HCT116 (cell line): ENCODE data around the gene OR1L1. TPM values are rescaled to one million over a fixed set of nuclear protein-coding genes. Genes with fewer than 3 reads are reported as not detected.

Experiments
- ATAC-seq: fragments of 200-7000 bp; cut with Tn5 transposase; 2 replicates; pipeline ENCODE4 v1.9.1; 2020; ENCODE audit warnings: mild to moderate bottlenecking, moderate library complexity
- BruUV-seq: library from RNA; stranded (reverse); fragments of 400-500 nt; replicated peaks from 2 replicates; lab custom pipeline; 2021; lab: Mats Ljungman, UMichigan
- CTCF ChIA-PET: fragments of 300-600 bp; sonication (Branson Sonifier 250); formaldehyde crosslinking; loops from one replicate; lab custom pipeline; 2021; ENCODE audit warnings: antibody characterized with exemption; lab: Charles Lee
- POLR2A ChIA-PET: fragments of 300-600, 350-600 bp; sonication (Branson Sonifier 250); formaldehyde crosslinking; loops from one replicate; lab custom pipeline; 2021; ENCODE audit warnings: antibody characterized with exemption; lab: Charles Lee
- RAD21 ChIA-PET, 2 experiments: fragments of 300-600 bp; sonication (Branson Sonifier 250); formaldehyde crosslinking; loops; one replicate each; lab custom pipeline; 2023; ENCODE audit warnings: low total read pairs in 2 of 2; ENCODE audit not compliant: uncharacterized antibody in 2 of 2, unreplicated experiment in 2 of 2, low non-redundant PET in 1 of 2; lab: Charles Lee
- DNase-seq: peaks from one replicate; pipeline ENCODE4 v3.0.0-alpha.2; 2010; ENCODE audit warnings: low read depth, low spot score
- H2AFZ ChIP-seq: fragments of 200-600 bp; shearing (Covaris generic), sonication (generic); 2 replicates; pipeline ENCODE4 v1.6.1; 2017; ENCODE audit warnings: low read depth, mixed run types, mixed read lengths, antibody characterized with exemption, low read length; ENCODE audit not compliant: poor library complexity, severe bottlenecking
- H3K27ac ChIP-seq: 2 replicates; pipeline ENCODE4 v1.5.1; 2012; ENCODE audit warnings: low read depth, low read length
- H3K27me3 ChIP-seq: fragments of 200-600 bp; sonication (generic); 2 replicates; pipeline ENCODE4 v1.6.1; 2016; ENCODE audit warnings: mixed run types, low read length, mixed read lengths; ENCODE audit not compliant: insufficient read depth
- H3K36me3 ChIP-seq, 2 experiments: fragments of 200-500 bp in 1 of 2; fragments of 200-600 bp in 1 of 2; sonication (Bioruptor generic) in 1 of 2; sonication (generic) in 1 of 2; 2 replicates each; pipeline versions ENCODE4 v1.5.1 to v1.6.1; 2014 to 2016; ENCODE audit warnings: low read length in 2 of 2, inconsistent platforms in 1 of 2, mixed read lengths in 1 of 2, mixed run types in 1 of 2; ENCODE audit not compliant: insufficient read depth in 2 of 2, control insufficient read depth in 1 of 2
- H3K4me1 ChIP-seq, 2 experiments: fragments of 200-600 bp in 1 of 2; sonication (generic) in 1 of 2; 2 replicates each; pipeline versions ENCODE4 v1.5.1 to v1.6.1; 2012 to 2017; ENCODE audit warnings: low read length in 2 of 2, inconsistent platforms in 1 of 2, mild to moderate bottlenecking in 1 of 2, mixed read lengths in 1 of 2, mixed run types in 1 of 2, moderate library complexity in 1 of 2; ENCODE audit not compliant: insufficient read depth in 2 of 2, control insufficient read depth in 1 of 2
- H3K4me2 ChIP-seq: fragments of 200-600 bp; sonication (generic); 2 replicates; pipeline ENCODE4 v1.6.1; 2017; ENCODE audit warnings: mixed run types, low read length, mixed read lengths
- H3K4me3 ChIP-seq, 2 experiments: fragments of 200-600 bp in 1 of 2; sonication (generic) in 1 of 2; replicated peaks in 1 of 2; 2 replicates each; pipeline ENCODE4 v1.5.1; 2011 to 2016; ENCODE audit warnings: low read length in 2 of 2, control low read depth in 1 of 2, low read depth in 1 of 2, mild to moderate bottlenecking in 1 of 2, mixed read lengths in 1 of 2, mixed run types in 1 of 2
- H3K79me2 ChIP-seq: fragments of 200-600 bp; sonication (generic); 2 replicates; pipeline ENCODE4 v1.6.1; 2017; ENCODE audit warnings: mild to moderate bottlenecking, mixed run types, low read length, moderate library complexity, mixed read lengths; ENCODE audit not compliant: insufficient read depth
- H3K9ac ChIP-seq: fragments of 200-600 bp; sonication (generic); 2 replicates; pipeline ENCODE4 v1.6.1; 2016; ENCODE audit warnings: low read length, mixed read lengths
- H3K9me2 ChIP-seq: fragments of 200-600 bp; sonication (generic), shearing (Covaris generic); 2 replicates; pipeline ENCODE4 v1.6.1; 2017; ENCODE audit warnings: mixed run types, mild to moderate bottlenecking, moderate library complexity; ENCODE audit not compliant: insufficient read depth
- H3K9me3 ChIP-seq, 2 experiments: fragments of 200-500 bp in 1 of 2; fragments of 200-600 bp in 1 of 2; sonication (Bioruptor generic) in 1 of 2; sonication (generic) in 1 of 2; 2 replicates each; pipeline ENCODE4 v1.6.1; 2014 to 2017; ENCODE audit warnings: low read length in 2 of 2, mixed read lengths in 2 of 2, inconsistent platforms in 1 of 2, low read depth in 1 of 2, mild to moderate bottlenecking in 1 of 2, mixed run types in 1 of 2, moderate library complexity in 1 of 2; ENCODE audit not compliant: control insufficient read depth in 1 of 2, insufficient read depth in 1 of 2
- H4K20me1 ChIP-seq: fragments of 200-600 bp; sonication (generic), shearing (Covaris generic); 2 replicates; pipeline ENCODE4 v1.6.1; 2017; ENCODE audit warnings: mixed run types, mild to moderate bottlenecking, moderate library complexity; ENCODE audit not compliant: insufficient read depth
- CBX3 ChIP-seq: IDR thresholded peaks from 2 replicates; pipeline ENCODE4 v1.6.1; 2012; ENCODE audit warnings: low read depth
- CEBPB ChIP-seq: IDR thresholded peaks from 2 replicates; pipeline ENCODE4 v1.6.1; 2012; ENCODE audit warnings: low read depth
- ZBTB33 ChIP-seq: IDR thresholded peaks from 2 replicates; pipeline ENCODE4 v1.6.1; 2011; ENCODE audit warnings: mild to moderate bottlenecking, low read length, moderate library complexity; ENCODE audit not compliant: insufficient replicate concordance; ENCODE audit errors: extremely low read depth
- intact Hi-C: fragments of 100-400 bp; cut with micrococcal nuclease; formaldehyde crosslinking; loops from 2 replicates; pipeline ENCODE4 v1.10.0; 2022
- total RNA-seq: library from RNA; stranded (reverse); gene quantifications from one replicate; pipeline ENCODE4 v1.2.1, GENCODE V29; 2021; ENCODE audit not compliant: unreplicated experiment

The OR1L1 gene
- total RNA-seq, 1 experiment from 2014 or later, result not detected

DNA sequence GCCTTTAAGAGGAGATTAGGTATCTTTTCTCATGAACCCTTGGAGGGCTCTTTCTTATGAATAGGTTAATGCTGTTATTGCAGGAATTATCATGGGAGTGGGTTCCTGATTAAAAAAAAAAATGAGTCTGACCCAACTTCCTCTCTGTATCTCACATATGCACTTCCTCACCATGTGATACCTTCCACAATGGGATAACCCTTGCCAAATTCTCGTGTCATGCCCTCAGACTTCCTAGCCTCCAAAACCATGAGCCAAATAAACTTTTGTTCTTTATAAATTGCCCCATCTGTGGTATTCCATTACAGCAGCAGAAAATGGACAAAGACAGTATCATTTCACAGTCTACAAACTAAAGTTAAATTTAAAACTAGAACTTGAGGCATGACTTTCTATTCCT lies 5.1 kb upstream of the OR1L1 start:
- Histone ChIP-seq H3K9me3 (no peaks in the 10 kb centered on the region), H3K79me2 (no peaks in the 10 kb centered on the region), H3K27me3 (peaks cover 16% of the 10 kb centered on the region), H3K36me3 (no peaks in the 10 kb centered on the region), H2AFZ (no peak overlapping the region), H3K27ac (no peak overlapping the region), H3K4me1 (no peaks in the 10 kb centered on the region), H4K20me1 (no peaks in the 10 kb centered on the region), H3K4me3 (no peak overlapping the region), H3K9ac (no peak overlapping the region), H3K4me2 (no peak overlapping the region), H3K9me2 (no peaks in the 10 kb centered on the region)
- DNase-seq (no peak), ATAC-seq (no peak)
- no TSS peak for BruUV-seq
- intact Hi-C loops, result no loop called here
- TF ChIP-seq CBX3, result no peak
- RAD21 ChIA-PET, result no interaction called here
- CTCF ChIA-PET, result no interaction called here
- POLR2A ChIA-PET, result no interaction called here

DNA sequence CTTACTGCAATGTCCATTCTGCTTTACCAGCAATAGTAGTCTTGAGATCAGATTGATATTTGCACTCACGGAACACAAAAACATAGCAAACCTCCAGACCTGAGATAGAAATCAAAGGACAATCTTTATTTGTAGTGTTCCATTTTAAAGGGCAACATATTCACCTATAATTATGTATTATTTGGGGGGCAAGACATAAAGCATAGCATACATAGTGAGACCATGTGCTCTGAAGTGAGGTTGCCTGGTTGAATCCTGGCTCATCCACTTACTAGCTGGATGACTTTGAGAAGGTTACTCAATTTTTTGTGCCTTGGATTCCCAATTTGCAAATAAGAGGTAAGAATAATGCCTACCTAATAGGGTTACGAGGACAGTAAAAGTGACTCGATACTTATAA lies 4.0 kb upstream of the OR1L1 start, which contains the start of gene OR1B1:
TSS of gene OR1B1 (minus strand) at position 101 of the 400 bp plus-strand sequence.
- no peak for DNase-seq
- Histone ChIP-seq H2AFZ (no peak within 1 kb of the TSS), H3K4me3 (no peak within 1 kb of the TSS), H3K36me3 (no peaks in the 10 kb centered on the region), H3K27me3 (peaks cover 25% of the 10 kb centered on the region), H3K9me3 (no peaks in the 10 kb centered on the region), H3K4me2 (no peak within 1 kb of the TSS), H3K9ac (no peak within 1 kb of the TSS), H4K20me1 (no peaks in the 10 kb centered on the region), H3K79me2 (no peaks in the 10 kb centered on the region), H3K9me2 (no peaks in the 10 kb centered on the region), H3K27ac (no peak within 1 kb of the TSS), H3K4me1 (no peaks in the 10 kb centered on the region)
- no TSS peak for BruUV-seq
- no peak for ATAC-seq
- TF ChIP-seq ZBTB33 (no peak), CEBPB (no peak)
- ChIA-PET POLR2A (no interaction called here), RAD21 (no interaction called here), CTCF (no interaction called here)
- intact Hi-C loops, result no loop called here
